Mesenchymal stem cell (in vitro differentiated cells and primary cell): Measurements from ENCODE around the gene SF3A1.

Source experiments
- DNase-seq: peaks from one replicate; pipeline ENCODE4 v3.0.0-alpha.2; 2013
- H2AFZ ChIP-seq: one replicate; pipeline ENCODE4 v1.6.1; 2013; ENCODE audit warnings: low read depth, mild to moderate bottlenecking, control low read depth, inconsistent platforms, low read length, moderate library complexity
- H2AK5ac ChIP-seq: 2 replicates; pipeline ENCODE4 v1.6.1; 2013; ENCODE audit warnings: low read length, moderate library complexity, mild to moderate bottlenecking, inconsistent platforms; ENCODE audit not compliant: severe bottlenecking
- H2BK120ac ChIP-seq: one replicate; pipeline ENCODE4 v1.6.1; 2013; ENCODE audit warnings: low read depth, mild to moderate bottlenecking, inconsistent platforms, low read length, moderate library complexity
- H2BK12ac ChIP-seq, 2 experiments: one replicate each; pipeline ENCODE4 v1.6.1; 2013; ENCODE audit warnings: inconsistent platforms in 2 of 2, low read length in 2 of 2, mild to moderate bottlenecking in 2 of 2, moderate library complexity in 2 of 2, control low read depth in 1 of 2
- H2BK15ac ChIP-seq: one replicate; pipeline ENCODE4 v1.6.1; 2013; ENCODE audit warnings: mild to moderate bottlenecking, low read depth, inconsistent platforms; ENCODE audit not compliant: poor library complexity, severe bottlenecking
- H2BK5ac ChIP-seq: 2 replicates; pipeline ENCODE4 v1.6.1; 2013; ENCODE audit warnings: low read depth, mild to moderate bottlenecking, low read length, control low read depth, inconsistent platforms; ENCODE audit not compliant: poor library complexity, severe bottlenecking
- H3K14ac ChIP-seq, 2 experiments: one replicate each; pipeline ENCODE4 v1.6.1; 2013; ENCODE audit warnings: inconsistent platforms in 2 of 2, low read length in 2 of 2, control low read depth in 1 of 2, mild to moderate bottlenecking in 1 of 2, moderate library complexity in 1 of 2
- H3K18ac ChIP-seq, 2 experiments: one replicate each; pipeline ENCODE4 v1.6.1; 2013; ENCODE audit warnings: inconsistent platforms in 2 of 2, low read length in 2 of 2, control low read depth in 1 of 2, low read depth in 1 of 2, mild to moderate bottlenecking in 1 of 2
- H3K23ac ChIP-seq, 2 experiments: one replicate each; pipeline ENCODE4 v1.6.1; 2013; ENCODE audit warnings: inconsistent platforms in 2 of 2, low read length in 2 of 2, mild to moderate bottlenecking in 2 of 2, moderate library complexity in 2 of 2, control low read depth in 1 of 2
- H3K27ac ChIP-seq: 2 replicates; pipeline ENCODE4 v1.5.1; 2013; ENCODE audit warnings: mild to moderate bottlenecking, moderate library complexity, low read length, control low read depth, inconsistent platforms; ENCODE audit not compliant: poor library complexity, severe bottlenecking
- H3K27me3 ChIP-seq, 2 experiments: 2 replicates each; pipeline versions ENCODE4 v1.6.1 to v1.7.0; 2013; ENCODE audit warnings: low read length in 2 of 2, mild to moderate bottlenecking in 2 of 2, moderate library complexity in 2 of 2, control low read depth in 1 of 2, inconsistent platforms in 1 of 2; ENCODE audit not compliant: control insufficient read depth in 1 of 2, insufficient read depth in 1 of 2
- H3K36me3 ChIP-seq, 2 experiments: 2 replicates each; pipeline versions ENCODE4 v1.6.1 to v1.7.0; 2013; ENCODE audit warnings: low read length in 2 of 2, control low read depth in 1 of 2, inconsistent platforms in 1 of 2, low read depth in 1 of 2, mild to moderate bottlenecking in 1 of 2; ENCODE audit not compliant: insufficient read depth in 2 of 2, control insufficient read depth in 1 of 2
- H3K4ac ChIP-seq, 2 experiments: one replicate each; pipeline ENCODE4 v1.6.1; 2013; ENCODE audit warnings: inconsistent platforms in 2 of 2, low read length in 2 of 2, mild to moderate bottlenecking in 2 of 2, moderate library complexity in 2 of 2, control low read depth in 1 of 2, low read depth in 1 of 2
- H3K4me1 ChIP-seq: 2 replicates; pipeline ENCODE4 v1.6.1; 2013; ENCODE audit warnings: low read depth, low read length, control low read depth; ENCODE audit not compliant: control insufficient read depth, insufficient read depth
- H3K4me2 ChIP-seq: 2 replicates; pipeline ENCODE4 v1.6.1; 2013; ENCODE audit warnings: low read length, mild to moderate bottlenecking, inconsistent platforms; ENCODE audit not compliant: poor library complexity, severe bottlenecking
- H3K4me3 ChIP-seq, 2 experiments: 2 replicates each; pipeline versions ENCODE4 v1.5.1 to v1.7.0; 2013; ENCODE audit warnings: low read length in 2 of 2, mild to moderate bottlenecking in 2 of 2, control low read depth in 1 of 2, low read depth in 1 of 2; ENCODE audit not compliant: insufficient read depth in 1 of 2
- H3K79me1 ChIP-seq: replicated peaks from 2 replicates; pipeline ENCODE4 v1.6.1; 2013; ENCODE audit warnings: mild to moderate bottlenecking, control low read depth, low read length, inconsistent platforms; ENCODE audit not compliant: poor library complexity, severe bottlenecking
- H3K9ac ChIP-seq: 2 replicates; pipeline ENCODE4 v1.7.0; 2013; ENCODE audit warnings: mild to moderate bottlenecking, low read length, moderate library complexity
- H3K9me3 ChIP-seq: 2 replicates; pipeline ENCODE4 v1.7.0; 2013; ENCODE audit warnings: mild to moderate bottlenecking, low read length; ENCODE audit not compliant: control insufficient read depth
- H4K8ac ChIP-seq: one replicate; pipeline ENCODE4 v1.6.1; 2013; ENCODE audit warnings: inconsistent platforms, mild to moderate bottlenecking, low read length, moderate library complexity
- H4K91ac ChIP-seq: one replicate; pipeline ENCODE4 v1.6.1; 2013; ENCODE audit warnings: mild to moderate bottlenecking, low read length, inconsistent platforms
- WGBS: methylation state at CpG from one replicate; pipeline ENCODE4 v1.1.7; 2013; ENCODE audit warnings: mixed read lengths; 5-methylcytosine and 5-hydroxymethylcytosine counted together

Gene SF3A1

GRCh38 chr22:30314915-30315314 is 41.8 kb downstream of the SF3A1 start:
- Histone ChIP-seq H3K9ac (no peak overlapping the region), H3K4me2 (peak overlapping the region; percentile 15), H3K4me1 (peaks cover 51% of the 10 kb centered on the region), H4K8ac (peak overlapping the region; percentile 56), H3K36me3 (peaks cover 15 to 19% of the 10 kb centered on the region in 2 experiments), H3K9me3 (no peaks in the 10 kb centered on the region), H3K27ac (no peak overlapping the region), H3K18ac (peak overlapping the region; percentile 28 to 53), H4K91ac (peak overlapping the region; percentile 82), H2BK12ac (no peak overlapping the region), H2BK15ac (no peak overlapping the region), H2BK120ac (no peak overlapping the region), H3K23ac (no peak overlapping the region), H3K27me3 (no peaks in the 10 kb centered on the region), H2BK5ac (no peak overlapping the region), H2AK5ac (no peak overlapping the region), H3K4ac (no peak overlapping the region), H3K14ac (no peak overlapping the region), H2AFZ (no peak overlapping the region), H3K79me1 (peaks cover 17% of the 10 kb centered on the region), H3K4me3 (no peak overlapping the region)
- 51% methylated on average over 8 of the region's 8 CpGs for WGBS
- DNase-seq: peak; percentile 68

- Histone ChIP-seq H3K4ac (no peak overlapping the region), H3K14ac (no peak overlapping the region), H2BK12ac (peak overlapping the region in 1 of 2 experiments; percentile 11), H3K27me3 (no peaks in the 10 kb centered on the region), H2AFZ (no peak overlapping the region), H3K4me3 (no peak overlapping the region), H3K18ac (no peak overlapping the region), H3K9ac (no peak overlapping the region), H3K36me3 (peaks cover 4 to 9% of the 10 kb centered on the region in 2 experiments), H4K91ac (peak overlapping the region; percentile 34), H3K9me3 (no peaks in the 10 kb centered on the region), H3K23ac (no peak overlapping the region), H3K27ac (peak overlapping the region; percentile 8), H2BK120ac (no peak overlapping the region), H2AK5ac (peak overlapping the region; percentile 60), H3K4me2 (no peak overlapping the region), H4K8ac (no peak overlapping the region), H2BK5ac (no peak overlapping the region), H3K79me1 (peaks cover 11% of the 10 kb centered on the region), H2BK15ac (no peak overlapping the region), H3K4me1 (peaks cover 56% of the 10 kb centered on the region)
- 88% methylated on average over 6 of the region's 8 CpGs for WGBS
- no peak for DNase-seq
These were observed 42.9 kb downstream of the SF3A1 start for GRCh38 chr22:30313527-30314363.

GRCh38 chr22:30312053-30312452 is 44.6 kb downstream of the SF3A1 start:
- no peak overlapping the region for H2BK12ac ChIP-seq
- no peak overlapping the region for H2AFZ ChIP-seq
- H3K23ac ChIP-seq: no peak overlapping the region
- no peaks in the 10 kb centered on the region for H3K9me3 ChIP-seq
- no peak overlapping the region for H2BK5ac ChIP-seq
- peak overlapping the region; percentile 16 for H3K9ac ChIP-seq
- H3K4ac ChIP-seq: no peak overlapping the region
- no peak overlapping the region for H4K8ac ChIP-seq
- no peak overlapping the region for H3K18ac ChIP-seq
- WGBS: 64% methylated on average over 6 of the region's 6 CpGs
- H3K27me3 ChIP-seq: no peaks in the 10 kb centered on the region
- H2AK5ac ChIP-seq: peak overlapping the region; percentile 11
- peak overlapping the region in 1 of 2 experiments; percentile 44 for H3K4me3 ChIP-seq
- H3K27ac ChIP-seq: peak overlapping the region; percentile 34
- H3K4me1 ChIP-seq: peaks cover 59% of the 10 kb centered on the region
- no peaks in the 10 kb centered on the region for H3K36me3 ChIP-seq
- H2BK15ac ChIP-seq: no peak overlapping the region
- DNase-seq: peak; percentile 82
- no peak overlapping the region for H3K4me2 ChIP-seq
- H3K79me1 ChIP-seq: peaks cover 11% of the 10 kb centered on the region
- H4K91ac ChIP-seq: no peak overlapping the region
- H3K14ac ChIP-seq: no peak overlapping the region
- no peak overlapping the region for H2BK120ac ChIP-seq

GRCh38 chr22:30310881-30311771 is 45.6 kb downstream of the SF3A1 start:
- Histone ChIP-seq H2BK5ac (no peak overlapping the region), H3K27me3 (no peaks in the 10 kb centered on the region), H3K9me3 (no peaks in the 10 kb centered on the region), H2AK5ac (peak overlapping the region; percentile 19), H3K79me1 (peaks cover 13% of the 10 kb centered on the region), H2AFZ (no peak overlapping the region), H2BK12ac (no peak overlapping the region), H3K4ac (no peak overlapping the region), H3K9ac (peak overlapping the region; percentile 48), H4K91ac (no peak overlapping the region), H3K4me2 (no peak overlapping the region), H3K4me1 (peaks cover 59% of the 10 kb centered on the region), H3K27ac (peak overlapping the region; percentile 34), H3K18ac (peak overlapping the region in 1 of 2 experiments; percentile 0), H4K8ac (no peak overlapping the region), H2BK15ac (no peak overlapping the region), H3K4me3 (peak overlapping the region in 1 of 2 experiments; percentile 44), H2BK120ac (no peak overlapping the region), H3K23ac (no peak overlapping the region), H3K14ac (no peak overlapping the region), H3K36me3 (no peaks in the 10 kb centered on the region)
- peak; percentile 58 for DNase-seq
- 91% methylated on average over 7 of the region's 8 CpGs for WGBS
